Kidney epithelial cell (primary cell): ENCODE data around the gene MAFG. TPM values are rescaled to one million over a fixed set of nuclear protein-coding genes. Genes with fewer than 3 reads are reported as not detected.

Experiments used
- DNase-seq: peaks from one replicate; pipeline ENCODE4 v3.0.0-alpha.2; 2010; ENCODE audit warnings: low read depth
- H3K27me3 ChIP-seq: 2 replicates; pipeline ENCODE4 v1.6.0; 2011; ENCODE audit warnings: low read length; ENCODE audit not compliant: control insufficient read depth, insufficient read depth
- H3K36me3 ChIP-seq: 2 replicates; pipeline ENCODE4 v1.5.1; 2011; ENCODE audit warnings: low read length; ENCODE audit not compliant: control insufficient read depth, insufficient read depth
- H3K4me3 ChIP-seq: 2 replicates; pipeline ENCODE4 v1.5.1; 2011; ENCODE audit warnings: low read depth, mild to moderate bottlenecking, control low read depth, low read length
- total RNA-seq: library from RNA; depleted of rRNA; stranded (reverse); fragments of >200 nt; gene quantifications from 2 replicates; pipeline ENCODE4 v1.2.3, GENCODE V29; 2015
- TF ChIP-seq, protein P1 (sequence below): IDR thresholded peaks from 2 replicates; pipeline ENCODE4 v1.5.1; 2011; ENCODE audit warnings: mild to moderate bottlenecking, moderate library complexity, low read length, control low read depth, inconsistent platforms; ENCODE audit not compliant: insufficient read depth, poor library complexity, severe bottlenecking

The MAFG gene
- total RNA-seq, 1 donor from 2014 or later = 41.1 TPM

DNA sequence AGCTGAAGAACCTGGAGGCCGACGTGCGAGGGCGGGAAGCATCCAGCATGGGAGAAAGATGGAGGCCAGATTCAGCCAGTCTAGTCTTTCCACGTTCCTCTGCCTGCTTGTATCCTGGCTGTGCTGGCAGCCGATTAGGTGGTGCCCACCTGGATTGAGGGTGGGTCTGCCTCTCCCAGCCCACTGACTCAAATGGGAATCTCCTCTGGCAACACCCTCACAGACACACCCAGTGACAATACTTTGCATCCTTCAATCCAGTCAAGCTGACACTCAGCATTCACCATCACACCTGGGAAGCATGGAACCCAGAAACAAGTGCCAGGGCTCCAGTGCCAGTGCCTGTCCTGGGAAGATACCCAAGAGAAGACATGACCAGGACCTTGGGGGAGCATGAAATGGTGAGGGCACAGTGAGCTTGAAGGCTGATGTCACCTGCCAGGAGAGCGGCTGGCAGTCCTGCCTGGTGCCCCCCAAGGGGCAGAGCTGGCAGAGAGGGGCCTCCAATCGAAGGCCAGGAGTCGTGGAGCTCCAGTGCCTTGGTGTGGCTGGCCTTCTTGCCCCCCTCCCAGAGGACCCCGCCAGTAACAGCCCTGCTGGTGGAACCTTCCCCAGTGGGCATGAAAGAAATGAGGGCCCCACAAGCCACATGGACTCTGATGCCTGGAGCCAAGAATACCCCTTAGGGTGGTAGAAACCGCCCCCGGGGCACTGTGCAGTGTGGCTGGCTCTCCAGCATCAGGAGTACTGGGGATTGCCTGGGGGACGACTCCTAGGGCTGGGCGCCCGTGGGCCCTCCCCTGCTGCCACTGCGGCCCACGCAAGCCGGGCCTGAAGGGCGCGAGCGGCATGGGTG lies 26.1 kb downstream of the MAFG start:
- peaks cover 13% of the 10 kb centered on the region for H3K27me3 ChIP-seq
- H3K36me3 ChIP-seq = peaks cover 5% of the 10 kb centered on the region
- H3K4me3 ChIP-seq = no peak overlapping the region
- DNase-seq = no peak
- TF ChIP-seq, protein P1, sequence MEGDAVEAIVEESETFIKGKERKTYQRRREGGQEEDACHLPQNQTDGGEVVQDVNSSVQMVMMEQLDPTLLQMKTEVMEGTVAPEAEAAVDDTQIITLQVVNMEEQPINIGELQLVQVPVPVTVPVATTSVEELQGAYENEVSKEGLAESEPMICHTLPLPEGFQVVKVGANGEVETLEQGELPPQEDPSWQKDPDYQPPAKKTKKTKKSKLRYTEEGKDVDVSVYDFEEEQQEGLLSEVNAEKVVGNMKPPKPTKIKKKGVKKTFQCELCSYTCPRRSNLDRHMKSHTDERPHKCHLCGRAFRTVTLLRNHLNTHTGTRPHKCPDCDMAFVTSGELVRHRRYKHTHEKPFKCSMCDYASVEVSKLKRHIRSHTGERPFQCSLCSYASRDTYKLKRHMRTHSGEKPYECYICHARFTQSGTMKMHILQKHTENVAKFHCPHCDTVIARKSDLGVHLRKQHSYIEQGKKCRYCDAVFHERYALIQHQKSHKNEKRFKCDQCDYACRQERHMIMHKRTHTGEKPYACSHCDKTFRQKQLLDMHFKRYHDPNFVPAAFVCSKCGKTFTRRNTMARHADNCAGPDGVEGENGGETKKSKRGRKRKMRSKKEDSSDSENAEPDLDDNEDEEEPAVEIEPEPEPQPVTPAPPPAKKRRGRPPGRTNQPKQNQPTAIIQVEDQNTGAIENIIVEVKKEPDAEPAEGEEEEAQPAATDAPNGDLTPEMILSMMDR = no peak

DNA sequence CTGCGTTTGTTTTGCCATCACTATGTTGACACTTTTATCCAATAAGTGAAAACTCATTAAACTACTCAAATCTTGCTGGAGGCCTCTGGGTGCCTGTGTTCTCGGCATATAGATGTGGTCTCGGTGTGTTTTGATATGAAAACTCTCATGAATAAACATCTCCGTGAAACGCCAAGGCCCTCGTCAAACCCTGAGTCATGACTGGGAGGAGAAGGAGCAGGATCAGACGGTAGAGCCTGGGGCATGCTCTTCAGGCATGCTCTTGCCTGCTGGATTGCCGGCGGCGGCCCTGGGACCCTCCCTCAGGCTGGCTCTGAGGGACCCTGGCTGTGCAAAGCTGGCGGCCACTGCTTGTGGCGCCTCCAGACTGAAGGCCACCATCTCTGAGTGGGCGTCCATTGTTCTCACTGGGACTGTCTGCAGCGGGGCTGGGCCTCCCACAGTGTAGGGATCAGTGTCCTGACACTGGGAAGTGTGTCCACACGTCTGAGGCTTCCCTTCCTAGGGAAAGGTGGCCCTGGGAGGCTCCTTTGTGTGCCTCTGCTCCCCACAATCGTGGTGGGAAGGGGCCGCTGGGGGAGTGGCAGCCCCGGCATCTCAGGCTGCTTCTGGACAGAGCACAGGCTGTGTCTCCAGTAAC lies 27.2 kb downstream of the MAFG start:
- no peak overlapping the region for H3K4me3 ChIP-seq
- H3K27me3 ChIP-seq = peaks cover 13% of the 10 kb centered on the region
- TF ChIP-seq, protein P1 = no peak
- H3K36me3 ChIP-seq = peaks cover 5% of the 10 kb centered on the region
- DNase-seq = no peak

DNA sequence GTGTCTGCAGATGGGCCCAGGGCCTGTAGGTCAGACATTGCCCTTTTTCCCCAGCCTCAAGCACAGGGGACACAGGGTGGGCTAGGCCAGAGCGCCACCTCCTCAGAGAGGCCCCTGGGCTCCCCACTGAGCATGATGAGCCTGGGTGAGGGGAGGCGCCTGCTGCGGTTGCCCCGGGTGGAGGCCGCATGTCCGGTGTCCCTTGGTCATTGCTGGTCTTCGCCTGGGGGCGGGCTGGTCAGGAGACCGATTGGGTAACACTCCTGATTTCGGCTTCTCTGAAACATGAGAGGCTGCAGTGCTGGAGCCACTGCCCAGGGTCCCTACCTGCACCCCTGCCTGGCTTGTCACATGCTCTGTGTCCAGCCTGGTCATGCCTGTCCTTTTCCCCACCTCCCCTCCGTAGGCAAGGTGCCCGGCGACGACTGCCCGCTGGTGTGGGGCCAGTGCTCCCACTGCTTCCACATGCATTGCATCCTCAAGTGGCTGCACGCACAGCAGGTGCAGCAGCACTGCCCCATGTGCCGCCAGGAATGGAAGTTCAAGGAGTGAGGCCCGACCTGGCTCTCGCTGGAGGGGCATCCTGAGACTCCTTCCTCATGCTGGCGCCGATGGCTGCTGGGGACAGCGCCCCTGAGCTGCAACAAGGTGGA lies 27.9 kb downstream of the MAFG start:
- TF ChIP-seq, protein P1 = no peak
- no peak overlapping the region for H3K4me3 ChIP-seq

DNA sequence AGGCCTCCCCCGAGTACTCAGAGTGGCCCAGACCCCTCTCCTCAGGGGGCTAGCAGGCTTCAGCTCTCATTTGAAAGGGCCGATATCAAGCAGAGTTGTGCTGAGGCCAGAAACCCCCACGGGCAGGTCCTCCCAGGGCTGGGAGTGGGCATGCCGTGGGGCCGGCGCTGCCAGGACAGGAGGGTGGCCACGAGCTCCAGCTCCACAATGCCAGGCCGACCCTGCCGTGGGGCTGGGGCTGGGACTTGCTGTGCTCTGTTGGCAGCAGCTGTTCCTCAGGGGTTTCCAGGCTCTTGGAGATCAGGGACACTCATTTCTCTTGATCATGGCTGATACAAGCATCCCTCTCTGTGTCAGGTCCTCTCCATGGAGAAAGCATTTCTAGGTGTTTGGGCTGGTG lies 28.6 kb downstream of the MAFG start:
- TF ChIP-seq, protein P1 = no peak
- Histone ChIP-seq H3K27me3 (peaks cover 13% of the 10 kb centered on the region), H3K4me3 (no peak overlapping the region), H3K36me3 (peaks cover 5% of the 10 kb centered on the region)
- no peak for DNase-seq

More for the DNA sequence above, 27.9 kb downstream of the MAFG start:
- H3K27me3 ChIP-seq = peaks cover 13% of the 10 kb centered on the region
- peaks cover 5% of the 10 kb centered on the region for H3K36me3 ChIP-seq
- DNase-seq = no peak

DNA sequence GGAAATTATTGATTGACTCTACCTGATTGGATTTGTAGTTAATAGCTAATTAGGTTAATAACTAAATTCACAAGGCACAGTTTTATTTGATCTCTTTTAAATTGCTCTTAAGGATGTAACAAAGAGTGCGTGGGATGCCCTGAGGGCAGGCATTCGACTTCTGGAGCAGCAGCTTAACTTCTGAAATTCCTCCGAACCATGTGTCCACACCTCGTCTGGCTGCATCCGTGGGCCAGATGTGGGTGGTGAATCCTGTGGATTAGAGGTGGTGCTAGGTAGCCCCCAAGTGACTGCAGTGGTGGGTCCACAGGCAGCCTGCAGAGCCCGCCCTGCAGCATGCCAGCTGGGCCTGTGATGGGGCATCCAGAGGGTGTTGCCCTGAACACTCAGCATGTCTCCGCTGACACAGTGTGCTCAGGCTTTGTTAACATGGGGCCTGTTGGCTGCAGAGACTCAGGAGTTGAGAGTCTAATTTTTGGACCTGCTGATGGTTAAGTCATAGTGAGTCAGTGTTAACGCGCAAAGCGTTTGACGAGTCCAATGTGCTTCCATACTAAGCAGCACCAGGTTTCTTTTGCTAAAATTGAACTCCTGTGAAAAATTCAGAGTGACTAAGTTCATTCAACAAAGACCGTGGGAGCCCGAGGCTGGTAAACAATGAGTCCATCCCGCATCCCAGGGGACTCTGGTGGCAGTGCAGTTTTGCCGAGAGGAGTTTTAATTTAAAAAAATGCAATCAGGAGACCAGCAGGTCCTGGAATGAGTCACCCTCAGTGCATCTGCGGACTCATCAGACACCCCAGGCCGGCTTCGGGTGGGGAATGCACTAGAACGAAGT lies 29.3 kb downstream of the MAFG start:
- DNase-seq = no peak
- Histone ChIP-seq H3K27me3 (peaks cover 13% of the 10 kb centered on the region), H3K36me3 (peaks cover 5% of the 10 kb centered on the region), H3K4me3 (no peak overlapping the region)
- TF ChIP-seq, protein P1 = no peak
